Caki2 (cell line): ENCODE measurements around the gene EIF4E1B. TPM values are rescaled to one million over a fixed set of nuclear protein-coding genes. Genes with fewer than 3 reads are reported as not detected.
A peak's percentile ranks its signal among the peaks of the same experiment; 100 is the strongest.

Experiments used
- DNase-seq: peaks from one replicate; pipeline ENCODE4 v3.0.0-alpha.2; 2015; ENCODE audit warnings: low read depth
- in situ Hi-C: cut with HindIII; loops from 2 replicates; pipeline ENCODE4 v1.10.0; 2016; ENCODE audit warnings: low sequenced_read_pairs, low pct_unique_long_range_greater_than_20kb, mixed read lengths
- total RNA-seq: library from RNA; depleted of rRNA; stranded (reverse); fragments of >200 nt; shearing (Covaris generic); gene quantifications from 2 replicates; pipeline ENCODE4 v1.2.3, GENCODE V29; 2014; ENCODE audit warnings: low replicate concordance

The EIF4E1B gene
- total RNA-seq, 1 experiment from 2014 or later: not detected

DNA sequence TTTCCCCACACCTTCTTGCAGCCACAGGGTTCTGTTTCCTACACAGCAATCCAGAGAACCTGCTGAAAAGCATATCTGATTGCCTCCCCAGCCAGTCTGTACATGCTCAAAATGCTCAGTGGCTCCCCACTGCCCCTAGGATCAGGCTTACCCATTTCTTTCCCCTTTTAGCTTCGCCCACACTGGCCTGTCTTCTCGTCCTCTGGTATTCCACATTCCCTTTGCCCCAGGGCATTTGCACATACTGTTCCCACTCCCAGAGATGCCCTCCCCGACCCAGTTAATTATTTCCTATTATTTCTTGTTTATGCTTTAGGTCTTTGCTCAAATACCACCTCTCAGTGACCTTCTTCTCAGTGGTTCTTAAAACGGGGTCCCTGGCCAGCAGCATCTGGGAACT lies 10.1 kb downstream of the EIF4E1B start:
- in situ Hi-C loops: no loop called here
- no peak for DNase-seq

DNA sequence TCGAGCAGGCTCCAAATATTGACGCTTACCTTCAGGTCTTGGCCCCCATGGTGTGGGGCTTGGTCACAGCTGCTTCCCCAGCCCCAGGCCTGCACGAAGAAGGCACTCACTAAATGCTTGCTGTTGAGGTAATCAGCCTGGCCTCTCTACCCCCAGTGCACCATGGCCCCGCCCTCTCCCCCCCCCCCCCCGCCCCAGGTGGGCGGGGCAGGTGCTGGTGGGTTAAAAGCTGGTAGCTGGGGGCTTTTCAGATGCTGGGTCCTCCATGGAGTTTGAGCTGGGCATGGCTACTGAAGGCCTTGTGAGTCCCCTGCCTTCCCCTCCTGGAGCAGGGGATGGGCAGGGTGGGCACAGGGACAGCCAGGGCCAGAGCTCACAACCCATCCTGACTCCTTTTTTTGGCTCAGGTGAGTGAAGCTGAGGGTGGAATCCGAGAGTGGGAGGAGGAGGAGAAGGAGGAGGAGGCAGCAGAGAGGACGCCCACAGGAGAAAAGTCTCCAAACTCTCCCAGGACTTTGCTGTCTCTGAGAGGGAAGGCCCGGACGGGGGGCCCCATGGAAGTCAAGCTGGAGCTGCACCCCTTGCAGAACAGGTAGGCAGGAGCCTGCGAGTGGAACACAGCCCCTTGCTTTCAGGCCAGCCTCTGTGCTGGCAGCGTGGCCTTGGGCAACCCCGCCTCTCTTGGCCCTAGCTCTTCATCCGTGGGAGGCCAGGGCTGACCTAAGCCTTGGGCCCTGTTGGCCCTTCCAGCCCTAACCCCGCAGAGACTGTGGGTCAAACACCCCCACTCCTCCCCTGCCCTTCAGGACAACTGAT lies 12.4 kb downstream of the EIF4E1B start:
- DNase-seq: no peak
- in situ Hi-C loops: no loop called here

DNA sequence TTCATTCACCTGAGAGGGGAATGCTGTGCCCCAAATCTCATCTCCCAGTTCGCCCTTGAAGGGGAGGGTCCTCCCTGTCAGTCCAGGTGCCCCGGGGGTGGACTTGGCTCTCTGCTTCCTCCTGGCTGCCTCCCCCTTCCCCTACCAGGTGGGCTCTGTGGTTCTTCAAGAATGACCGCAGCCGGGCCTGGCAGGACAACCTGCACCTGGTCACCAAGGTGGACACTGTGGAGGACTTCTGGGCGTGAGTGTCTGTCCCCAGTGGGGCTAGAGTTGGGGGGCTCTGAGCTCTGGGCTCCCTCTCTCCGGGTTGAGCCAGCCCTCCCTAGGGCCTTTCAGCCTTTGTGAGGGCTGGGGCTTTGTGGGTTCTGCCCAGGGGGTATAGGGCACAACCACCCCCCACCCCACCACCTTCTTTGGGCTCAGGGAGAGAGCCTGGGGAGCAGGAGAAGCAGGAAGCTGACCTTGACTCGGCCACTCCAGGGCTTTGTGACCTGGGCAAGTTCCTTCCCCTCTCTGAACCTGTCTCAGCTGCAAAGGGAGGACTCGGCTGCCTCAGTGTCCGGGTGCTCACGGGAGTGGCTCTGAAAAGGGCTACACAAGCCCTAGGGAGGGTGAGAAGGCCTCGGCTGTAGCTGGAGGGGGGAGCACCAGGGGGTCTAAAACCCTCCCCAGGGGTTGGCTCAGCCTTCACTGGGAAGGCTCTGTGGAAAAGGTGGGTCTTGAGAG lies 13.2 kb downstream of the EIF4E1B start:
- in situ Hi-C loops: no loop called here
- no peak for DNase-seq

DNA sequence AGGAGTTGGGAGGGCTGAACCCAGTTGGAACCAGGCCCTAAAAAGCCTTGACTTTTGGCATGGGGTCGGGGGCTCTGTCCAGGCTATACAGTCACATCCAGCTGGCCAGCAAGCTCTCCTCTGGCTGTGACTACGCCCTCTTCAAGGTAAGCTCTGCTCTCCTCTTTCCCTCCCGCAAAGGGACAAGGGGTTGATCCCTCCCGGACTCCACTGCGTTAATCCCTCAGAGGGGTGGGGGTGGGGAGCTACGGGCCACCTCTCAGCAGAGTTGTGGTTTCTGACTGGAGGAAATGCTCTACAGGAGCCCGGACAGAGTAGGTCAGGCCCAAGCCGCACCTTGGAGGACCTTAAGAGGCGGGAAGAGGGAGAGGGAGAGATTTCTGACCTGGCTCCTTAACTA lies 13.8 kb downstream of the EIF4E1B start:
- DNase-seq: no peak
- in situ Hi-C loops: no loop called here

DNA sequence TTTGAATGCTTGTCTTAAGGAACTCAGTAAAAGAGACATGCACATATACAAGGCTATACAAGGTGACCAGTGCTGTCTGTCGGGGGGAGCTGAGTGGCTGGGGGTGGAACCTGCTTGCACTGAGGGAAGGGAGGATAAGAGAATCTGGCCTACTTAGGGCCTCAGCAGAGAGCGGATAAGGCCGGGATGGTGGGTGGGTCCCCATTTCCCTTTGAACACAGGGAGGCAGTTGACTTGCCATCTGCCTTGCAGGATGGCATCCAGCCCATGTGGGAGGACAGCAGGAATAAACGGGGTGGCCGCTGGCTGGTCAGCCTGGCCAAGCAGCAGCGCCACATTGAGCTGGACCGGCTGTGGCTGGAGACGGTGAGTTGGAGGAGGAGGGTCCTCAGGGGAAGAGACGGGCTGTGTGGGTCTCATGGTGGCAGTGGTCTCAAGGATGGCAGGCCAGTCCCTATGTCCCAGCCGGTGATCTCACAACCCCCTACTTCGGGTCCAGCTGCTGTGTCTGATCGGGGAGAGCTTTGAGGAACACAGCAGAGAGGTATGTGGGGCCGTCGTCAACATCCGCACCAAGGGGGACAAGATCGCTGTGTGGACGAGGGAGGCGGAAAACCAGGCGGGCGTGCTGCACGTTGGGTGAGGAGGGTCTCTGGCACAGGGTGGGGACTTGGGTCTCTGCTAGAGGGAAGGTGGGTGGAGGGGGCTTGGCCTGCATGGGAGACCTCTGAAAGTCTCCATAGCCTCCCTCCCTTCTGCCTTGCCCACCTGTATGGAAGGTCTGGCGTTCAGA lies 14.6 kb downstream of the EIF4E1B start:
- no peak for DNase-seq
- in situ Hi-C loops: no loop called here

DNA sequence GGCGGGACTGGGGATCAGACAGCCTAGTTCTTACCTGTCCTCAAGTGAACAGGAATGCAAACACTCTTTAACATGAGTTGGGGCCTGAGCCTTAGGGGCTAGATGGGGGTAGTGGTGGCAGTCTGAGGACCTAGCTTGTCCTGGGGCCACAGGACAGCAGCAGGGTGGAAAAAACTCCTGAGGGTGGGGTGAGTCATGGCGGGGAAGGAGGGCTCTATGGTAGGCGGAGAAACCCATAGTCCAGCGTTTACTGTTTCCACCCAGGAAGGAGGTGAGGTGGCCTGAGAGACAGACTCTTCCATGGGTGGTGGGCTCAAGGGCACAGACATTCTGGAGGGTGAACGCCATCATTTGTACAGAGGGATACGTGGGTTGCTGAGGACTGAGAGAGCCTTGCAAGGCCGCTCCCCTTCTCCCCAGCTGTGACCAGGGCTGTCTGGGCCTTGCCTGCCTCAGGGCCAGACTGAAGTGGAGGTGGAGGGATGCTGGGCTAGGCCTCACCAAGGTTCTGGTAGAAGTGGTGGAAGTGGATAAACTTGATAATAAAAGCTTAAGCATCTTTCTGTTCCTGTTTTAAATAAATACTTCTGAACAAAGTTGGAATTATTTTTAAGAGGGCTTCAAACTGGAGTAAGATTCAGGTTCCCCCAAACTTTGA lies 15.7 kb downstream of the EIF4E1B start:
- DNase-seq: peak; percentile 15
- in situ Hi-C loops: no loop called here

DNA sequence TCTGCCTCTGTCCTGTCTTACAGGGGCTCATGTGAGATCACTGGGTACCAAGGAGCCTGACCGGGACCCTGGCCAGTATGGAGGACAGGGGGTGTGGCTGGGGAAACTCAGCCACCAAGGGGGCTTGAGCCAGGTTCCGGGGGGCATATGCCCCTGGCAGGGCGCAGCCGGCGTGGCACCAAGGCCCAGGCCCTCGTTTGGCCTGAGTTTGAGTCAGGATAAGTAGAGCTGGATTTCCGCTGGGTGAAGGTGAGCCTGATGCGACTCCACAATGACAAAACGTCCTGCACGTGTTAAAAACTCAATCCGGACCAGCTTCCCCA lies 16.2 kb downstream of the EIF4E1B start:
- no peak for DNase-seq
- in situ Hi-C loops: no loop called here

DNA sequence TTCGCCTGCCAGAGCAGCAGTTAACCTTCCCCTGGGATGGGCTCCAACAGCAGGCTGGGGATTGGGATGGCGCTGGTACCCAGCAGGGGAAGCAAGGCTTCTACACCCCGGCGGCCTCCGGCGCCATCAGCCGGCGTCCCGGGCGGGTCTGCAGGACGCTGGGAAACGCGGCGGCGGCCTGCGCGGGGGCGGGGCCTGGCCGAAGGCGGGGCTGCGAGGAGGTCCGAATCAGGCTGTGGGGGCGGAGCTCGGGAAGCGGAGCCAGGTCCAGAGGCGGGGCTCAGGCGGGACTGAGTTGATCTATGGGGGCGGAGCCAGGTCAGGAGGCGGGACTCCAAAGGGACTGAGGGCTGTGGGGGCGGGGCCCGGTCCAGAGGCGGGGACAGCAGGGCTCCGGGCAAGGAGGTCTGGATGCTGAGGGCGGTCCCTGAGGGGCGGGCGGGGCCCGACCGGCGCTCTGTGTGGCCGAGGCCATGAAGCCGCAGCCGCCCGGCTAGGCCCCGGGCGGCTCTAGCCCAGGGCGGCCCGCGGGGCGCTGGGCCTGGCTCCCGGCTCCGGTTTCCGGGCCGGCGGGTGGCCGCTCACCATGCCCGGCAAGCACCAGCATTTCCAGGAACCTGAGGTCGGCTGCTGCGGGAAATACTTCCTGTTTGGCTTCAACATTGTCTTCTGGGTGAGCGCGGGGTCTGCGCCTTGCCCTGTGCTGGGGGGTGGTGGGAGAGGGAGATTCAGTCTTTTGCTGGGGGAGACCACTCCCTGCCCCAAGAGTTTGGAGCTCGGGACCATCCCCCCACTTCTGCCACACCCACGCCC lies 16.8 kb downstream of the EIF4E1B start, which contains the start of gene TSPAN17:
TSPAN17 (plus strand) TSS at position 455 of the 813 bp plus-strand sequence; CDS start at position 587, 132 bp downstream.
- peak; percentile 98 for DNase-seq
- in situ Hi-C loops: no loop called here

DNA sequence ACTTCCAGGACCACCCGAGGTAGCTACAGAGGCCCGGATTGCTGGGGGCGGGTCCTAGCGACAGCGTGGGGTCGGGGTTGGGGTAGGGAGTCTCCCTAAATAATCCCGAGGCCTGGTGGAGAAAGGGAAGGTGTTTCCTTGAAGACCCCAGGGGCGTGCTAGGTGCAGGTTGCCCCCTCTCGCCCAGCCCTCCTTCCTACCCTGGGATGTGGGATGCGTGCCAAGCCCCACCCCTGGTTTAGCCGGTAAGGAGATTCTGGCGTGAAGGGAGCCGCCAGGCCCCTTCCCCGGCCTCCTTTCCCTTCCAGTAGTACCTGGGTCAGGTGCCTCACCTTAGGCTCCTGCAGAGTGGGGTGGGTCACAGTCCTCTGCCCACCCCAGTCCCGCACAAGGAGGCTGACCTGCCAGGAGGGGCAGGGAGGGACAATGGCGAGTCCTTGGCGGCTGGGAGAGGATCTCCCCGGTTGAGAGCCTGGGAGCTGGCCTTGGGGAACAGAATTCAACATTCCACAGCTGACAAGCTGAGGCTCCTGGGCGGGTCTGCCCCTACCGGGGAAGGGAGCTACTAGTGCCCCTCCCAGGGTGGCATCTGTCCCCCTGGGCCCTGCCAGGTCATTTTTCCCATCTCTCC lies 17.5 kb downstream of the EIF4E1B start:
- in situ Hi-C loops: no loop called here
- peak; percentile 25 for DNase-seq

DNA sequence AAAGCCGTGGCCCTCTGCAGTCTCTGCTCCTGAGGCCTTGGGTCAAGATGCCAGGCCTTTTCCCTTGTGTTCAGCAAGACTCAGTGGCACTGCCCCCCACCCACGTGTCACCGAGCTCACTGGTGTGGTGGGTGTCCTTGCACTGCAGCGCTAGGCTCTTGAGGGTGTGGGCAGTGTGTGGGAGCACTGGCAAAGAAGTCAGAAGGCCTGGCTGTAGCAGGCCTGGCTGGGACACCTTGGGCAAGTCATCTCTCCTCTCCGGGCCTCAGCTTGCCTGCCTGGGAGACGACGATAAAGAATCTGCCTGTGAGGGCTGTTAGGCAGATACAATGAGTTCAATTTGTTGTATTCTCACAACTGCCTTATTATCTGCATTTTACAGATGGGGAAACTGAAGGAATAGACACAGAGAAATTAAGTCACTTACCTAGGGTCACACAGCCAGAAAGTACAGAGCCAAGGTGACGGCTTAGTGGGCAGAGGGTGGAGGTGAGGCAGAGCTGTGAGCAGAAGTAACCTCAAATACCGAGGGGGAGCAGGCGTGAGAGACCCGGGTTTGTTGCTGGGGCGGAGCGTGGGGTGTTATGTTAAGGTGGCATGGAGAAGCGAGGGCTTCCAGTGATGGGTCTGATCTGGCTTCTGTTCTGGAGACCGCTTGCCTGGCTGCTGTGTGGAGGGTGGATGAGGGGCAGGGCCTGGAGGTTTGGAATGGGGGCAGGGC lies 18.2 kb downstream of the EIF4E1B start:
- no peak for DNase-seq
- in situ Hi-C loops: no loop called here

DNA sequence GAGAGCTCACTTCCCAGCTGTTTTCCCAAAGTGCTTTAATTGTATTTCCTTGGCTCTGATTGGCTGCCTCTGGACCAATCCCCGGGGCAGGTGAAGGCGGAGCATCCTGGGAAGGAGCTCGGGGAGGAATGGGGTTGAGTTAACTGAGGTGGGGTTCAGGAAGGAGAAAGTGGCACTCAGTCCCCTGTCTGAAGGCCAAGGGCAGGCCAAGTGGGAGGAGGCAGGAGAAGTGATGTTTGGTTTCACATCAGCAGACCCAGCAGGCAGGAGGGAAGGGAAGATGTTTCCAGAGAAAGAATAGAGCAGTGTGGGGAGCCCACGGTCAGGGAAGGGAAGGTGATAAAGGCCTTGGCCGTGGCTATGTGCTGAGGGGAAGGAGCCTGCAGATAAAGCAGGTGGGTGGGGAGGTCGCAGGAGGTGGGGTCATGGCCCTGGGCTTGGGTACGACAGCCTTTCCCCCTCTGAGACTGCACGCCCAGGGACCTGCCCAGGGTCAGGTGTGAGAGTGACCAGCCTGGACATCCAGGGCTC lies 19.9 kb downstream of the EIF4E1B start:
- in situ Hi-C loops: no loop called here
- no peak for DNase-seq

DNA sequence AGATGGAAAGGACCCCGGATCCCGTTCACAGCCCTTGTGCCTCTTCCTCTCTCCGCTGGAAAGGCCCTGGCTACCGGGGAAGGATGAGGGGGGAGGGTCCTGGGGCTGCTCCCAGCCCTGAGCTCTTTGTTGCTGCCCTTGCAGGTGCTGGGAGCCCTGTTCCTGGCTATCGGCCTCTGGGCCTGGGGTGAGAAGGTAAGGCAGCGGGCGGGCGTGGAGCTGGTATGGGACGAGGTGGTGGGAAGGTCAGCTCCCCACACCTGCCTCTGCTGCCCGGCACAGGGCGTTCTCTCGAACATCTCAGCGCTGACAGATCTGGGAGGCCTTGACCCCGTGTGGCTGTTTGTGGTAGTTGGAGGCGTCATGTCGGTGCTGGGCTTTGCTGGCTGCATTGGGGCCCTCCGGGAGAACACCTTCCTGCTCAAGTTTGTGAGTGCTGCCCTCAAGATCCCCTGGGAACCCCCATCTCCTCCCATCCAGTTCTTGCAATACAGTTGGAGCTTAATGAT lies 21.1 kb downstream of the EIF4E1B start:
- in situ Hi-C loops: no loop called here
- DNase-seq: no peak

DNA sequence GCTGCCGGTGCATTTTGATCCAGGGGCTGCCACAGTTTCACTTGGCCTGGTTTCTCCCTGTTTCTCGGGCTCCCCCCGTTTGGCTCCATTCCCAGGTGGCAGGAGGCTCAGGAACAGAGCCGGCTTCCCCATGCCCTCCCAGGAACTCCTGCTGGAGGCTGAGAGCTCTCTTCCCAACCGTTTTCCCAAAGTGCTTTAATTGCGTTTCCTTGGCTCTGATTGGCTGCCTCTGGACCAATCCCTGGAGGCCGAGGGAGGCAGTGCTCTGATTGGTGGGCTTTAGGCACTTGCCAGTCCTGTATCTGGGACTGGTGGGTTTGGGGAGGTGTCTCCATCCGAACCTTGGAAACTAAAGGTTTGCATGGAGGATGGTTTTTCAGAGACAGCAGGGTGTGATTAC lies 21.7 kb downstream of the EIF4E1B start:
- peak; percentile 22 for DNase-seq
- in situ Hi-C loops: no loop called here

DNA sequence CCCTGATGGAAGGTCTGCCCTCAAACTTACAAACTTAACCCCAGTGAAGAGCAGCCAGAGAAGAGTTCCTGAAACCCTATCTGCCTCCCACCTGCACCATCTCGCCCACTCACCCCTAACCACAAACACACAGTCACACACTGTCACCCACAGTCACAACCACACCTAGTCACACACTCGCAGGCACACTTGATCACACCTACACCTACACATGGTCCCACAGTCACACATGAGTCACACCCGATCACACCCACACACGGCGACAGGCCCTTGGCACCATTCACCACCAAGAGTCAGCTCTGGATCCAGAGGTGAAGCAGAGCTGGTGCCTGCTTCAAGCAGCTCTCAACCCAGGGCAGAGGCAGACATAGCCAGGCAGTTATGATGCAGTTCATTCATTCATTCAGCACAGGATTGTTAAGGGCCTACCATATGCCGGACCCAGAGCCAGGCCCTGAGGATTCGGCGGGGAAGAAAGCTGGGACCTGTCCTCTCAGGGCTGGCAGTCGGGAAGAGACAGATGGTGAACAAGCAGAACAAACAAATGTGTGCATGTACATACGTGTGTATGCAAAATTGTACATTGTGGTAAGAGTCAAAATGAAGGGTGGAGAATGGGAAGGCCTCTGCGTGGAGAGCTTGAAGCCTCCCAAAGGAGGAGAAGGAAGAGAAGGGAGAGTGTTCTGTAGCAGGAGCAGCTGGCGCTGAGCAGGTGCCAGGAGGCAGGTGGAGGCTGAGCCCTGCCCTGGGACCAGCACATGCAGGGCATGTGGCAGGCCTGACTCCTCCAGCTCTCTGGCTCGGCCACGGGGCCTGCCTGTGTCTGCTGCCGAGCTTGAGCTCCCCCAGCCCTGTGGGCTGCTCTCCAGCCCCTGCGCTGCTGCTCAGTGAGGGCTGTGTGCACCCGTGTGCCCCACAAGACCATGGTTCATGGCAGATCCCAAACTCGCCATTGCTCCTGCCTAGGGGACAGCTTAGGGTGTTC lies 23.2 kb downstream of the EIF4E1B start:
- DNase-seq: peak; percentile 18
- in situ Hi-C loops: no loop called here

DNA sequence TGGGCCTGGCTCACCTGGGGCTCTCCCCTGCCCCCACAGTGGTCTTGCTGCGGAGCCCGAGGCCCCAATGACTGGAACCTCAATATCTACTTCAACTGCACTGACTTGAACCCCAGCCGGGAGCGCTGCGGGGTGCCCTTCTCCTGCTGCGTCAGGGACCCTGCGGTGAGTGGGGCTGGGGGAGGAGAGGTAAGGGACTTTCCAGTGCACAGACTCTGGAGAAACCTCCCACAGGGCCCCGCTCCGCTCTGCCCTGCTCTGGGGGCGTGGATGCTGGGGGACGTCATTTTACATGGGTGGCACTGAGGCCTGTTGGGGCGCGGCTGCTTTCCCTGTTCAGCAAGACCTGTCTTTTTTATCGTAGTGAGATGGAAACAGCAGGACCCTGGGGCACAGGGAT lies 24.4 kb downstream of the EIF4E1B start:
- no peak for DNase-seq
- in situ Hi-C loops: no loop called here
